Measurements from ENCODE around the gene PCSK4. TPM values are rescaled to one million over a fixed set of nuclear protein-coding genes. Genes with fewer than 3 reads are reported as not detected.

Gene PCSK4
- total RNA-seq, 5 donors from 2014 or later (not counting 1 experiment from before 2014, with no cell fraction given), result 5.2 to 9.8 (median 5.6) TPM

DNA sequence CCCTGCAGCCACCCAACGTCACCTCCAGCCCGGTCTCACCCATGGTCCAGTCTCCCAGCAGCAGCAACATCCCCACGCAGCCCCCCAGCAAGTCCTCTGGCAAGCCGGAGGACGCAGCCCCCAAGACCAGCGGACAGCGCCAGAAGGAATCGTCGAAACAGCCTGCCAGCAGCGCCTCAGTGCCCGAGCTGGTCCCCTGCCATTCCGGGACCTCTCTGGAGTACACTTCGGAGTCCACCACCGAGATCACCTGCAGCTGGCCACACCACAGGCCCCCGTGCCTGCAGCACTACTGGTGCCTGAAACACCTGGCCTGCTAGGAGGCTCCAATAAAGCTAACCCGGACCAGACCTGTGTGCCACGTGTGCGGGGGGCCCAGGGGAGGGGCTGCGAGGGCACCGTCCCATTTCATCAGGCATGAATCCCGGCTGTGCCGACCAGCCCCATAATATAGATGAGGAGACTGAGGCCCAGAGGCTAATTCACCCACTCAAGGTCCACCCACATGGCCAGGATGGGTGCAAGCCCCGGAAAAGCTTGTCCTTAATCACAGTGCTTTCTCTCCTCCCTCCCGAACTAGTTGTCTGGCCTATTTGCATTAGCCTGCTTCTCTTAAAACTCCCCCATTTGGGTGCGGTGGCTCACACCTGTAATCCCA, 7.6 kb upstream of the PCSK4 start:
- Mint-ChIP-seq H3K4me1 (peaks cover 0 to 2% (median 2%) of the 10 kb centered on the region in 3 donors), H3K36me3 (no peaks in the 10 kb centered on the region), H3K4me3 (no peak overlapping the region), H3K27me3 (peaks cover 2 to 3% of the 10 kb centered on the region in 2 donors), H3K9me3 (no peaks in the 10 kb centered on the region), H3K27ac (no peak overlapping the region)
- Histone ChIP-seq H3K36me3 (ENCODE audit: control insufficient read depth in 2 of 2, extremely low read depth in 1 of 2, insufficient read depth in 1 of 2, low read length in 1 of 2) (no peaks in the 10 kb centered on the region), H3K27ac (ENCODE audit: low read length) (no peak overlapping the region), H3K27me3 (replicated peaks in 1 of 2; ENCODE audit: control insufficient read depth in 2 of 2, extremely low read depth in 1 of 2, insufficient read depth in 2 of 2, low read length in 1 of 2) (peaks cover 0 to 24% of the 10 kb centered on the region in 2 experiments), H3K9me3 (no peaks in the 10 kb centered on the region), H3K4me1 (ENCODE audit: control insufficient read depth in 1 of 2, extremely low read depth in 1 of 2, insufficient read depth in 2 of 2, low read length in 2 of 2) (no peaks in the 10 kb centered on the region), H3K4me3 (ENCODE audit: control insufficient read depth in 1 of 2, extremely low read depth in 1 of 2, low read length in 1 of 2) (no peak overlapping the region)
- ChIA-PET CTCF (no interaction called here), POLR2A (no interaction called here)
- ATAC-seq (replicated peaks in 1 of 4) (no peak), DNase-seq (no peak)
- 84% methylated on average over 16 of the region's 25 CpGs for WGBS (ENCODE audit: insufficient coverage)

GRCh38 chr19:1496714-1497577, 6.8 kb upstream of the PCSK4 start:
- Histone ChIP-seq H3K36me3 (ENCODE audit: control insufficient read depth in 2 of 2, extremely low read depth in 1 of 2, insufficient read depth in 1 of 2, low read length in 1 of 2) (no peaks in the 10 kb centered on the region), H3K4me1 (ENCODE audit: control insufficient read depth in 1 of 2, extremely low read depth in 1 of 2, insufficient read depth in 2 of 2, low read length in 2 of 2) (no peaks in the 10 kb centered on the region), H3K27me3 (replicated peaks in 1 of 2; ENCODE audit: control insufficient read depth in 2 of 2, extremely low read depth in 1 of 2, insufficient read depth in 2 of 2, low read length in 1 of 2) (peaks cover 0 to 17% of the 10 kb centered on the region in 2 experiments), H3K27ac (ENCODE audit: low read length) (no peak overlapping the region), H3K9me3 (no peaks in the 10 kb centered on the region), H3K4me3 (ENCODE audit: control insufficient read depth in 1 of 2, extremely low read depth in 1 of 2, low read length in 1 of 2) (no peak overlapping the region)
- H3K27me3 Mint-ChIP-seq, result peaks cover 0 to 1% of the 10 kb centered on the region in 2 donors
- ATAC-seq (replicated peaks in 1 of 4), result no peak
- no peaks in the 10 kb centered on the region for H3K9me3 Mint-ChIP-seq
- ChIA-PET POLR2A (no interaction called here), CTCF (no interaction called here)
- no peak for DNase-seq
- 78% methylated on average over 37 of the region's 39 CpGs for WGBS (ENCODE audit: insufficient coverage)
- no peaks in the 10 kb centered on the region for H3K36me3 Mint-ChIP-seq
- H3K4me3 Mint-ChIP-seq, result no peak overlapping the region
- no peak overlapping the region for H3K27ac Mint-ChIP-seq
- H3K4me1 Mint-ChIP-seq, result peaks cover 0 to 2% (median 1%) of the 10 kb centered on the region in 3 donors

GRCh38 chr19:1495799-1496713, 5.9 kb upstream of the PCSK4 start:
- Histone ChIP-seq H3K9me3 (no peaks in the 10 kb centered on the region), H3K4me1 (ENCODE audit: control insufficient read depth in 1 of 2, extremely low read depth in 1 of 2, insufficient read depth in 2 of 2, low read length in 2 of 2) (peaks cover 0 to 8% of the 10 kb centered on the region in 2 experiments), H3K4me3 (ENCODE audit: control insufficient read depth in 1 of 2, extremely low read depth in 1 of 2, low read length in 1 of 2) (no peak overlapping the region), H3K27me3 (replicated peaks in 1 of 2; ENCODE audit: control insufficient read depth in 2 of 2, extremely low read depth in 1 of 2, insufficient read depth in 2 of 2, low read length in 1 of 2) (peaks cover 0 to 19% of the 10 kb centered on the region in 2 experiments), H3K27ac (ENCODE audit: low read length) (no peak overlapping the region), H3K36me3 (ENCODE audit: control insufficient read depth in 2 of 2, extremely low read depth in 1 of 2, insufficient read depth in 1 of 2, low read length in 1 of 2) (no peaks in the 10 kb centered on the region)
- POLR2A ChIA-PET, result no interaction called here
- H3K9me3 Mint-ChIP-seq, result no peaks in the 10 kb centered on the region
- no peak overlapping the region for H3K27ac Mint-ChIP-seq
- 89% methylated on average over 25 of the region's 40 CpGs for WGBS (ENCODE audit: insufficient coverage)
- CTCF ChIA-PET, result no interaction called here
- DNase-seq (no peak), ATAC-seq (replicated peaks in 1 of 4) (no peak)
- H3K4me3 Mint-ChIP-seq, result no peak overlapping the region
- no peaks in the 10 kb centered on the region for H3K36me3 Mint-ChIP-seq
- peaks cover 0 to 1% of the 10 kb centered on the region in 2 donors for H3K27me3 Mint-ChIP-seq
- peaks cover 5 to 6% (median 5%) of the 10 kb centered on the region in 3 donors for H3K4me1 Mint-ChIP-seq

DNA sequence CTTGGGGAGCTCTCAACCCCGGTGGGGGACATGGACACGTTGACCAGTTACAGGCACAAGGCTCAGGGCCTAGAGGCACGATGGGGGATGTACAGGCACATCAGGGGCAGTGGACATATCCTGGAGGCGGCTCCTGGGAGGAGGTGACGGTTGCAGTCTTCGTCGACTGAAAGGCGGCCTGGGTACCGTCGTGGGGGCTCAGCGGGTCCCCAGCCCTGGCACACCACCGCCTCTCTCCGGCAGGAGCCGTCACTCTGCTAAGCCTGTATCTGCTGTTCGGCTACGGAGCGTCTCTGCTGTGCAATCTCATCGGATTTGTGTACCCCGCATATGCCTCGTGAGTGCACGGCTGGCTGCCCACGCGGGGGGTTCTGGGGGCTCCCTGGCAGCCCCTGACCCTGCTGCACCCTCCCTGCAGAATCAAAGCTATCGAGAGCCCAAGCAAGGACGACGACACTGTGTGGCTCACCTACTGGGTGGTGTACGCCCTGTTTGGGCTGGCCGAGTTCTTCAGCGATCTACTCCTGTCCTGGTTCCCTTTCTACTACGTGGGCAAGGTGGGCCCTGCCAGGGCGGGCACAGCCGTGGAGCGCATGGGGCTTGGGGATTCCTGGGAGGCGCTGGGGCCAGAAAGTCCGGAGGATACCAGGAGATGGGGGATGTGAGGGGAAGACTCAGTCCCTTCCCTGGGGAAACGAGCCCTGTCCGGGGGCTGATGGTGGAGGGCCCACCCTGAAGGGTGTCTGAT, 5.1 kb upstream of the PCSK4 start:
- Histone ChIP-seq H3K27ac (ENCODE audit: low read length) (no peak overlapping the region), H3K4me3 (ENCODE audit: control insufficient read depth in 1 of 2, extremely low read depth in 1 of 2, low read length in 1 of 2) (no peak overlapping the region), H3K27me3 (replicated peaks in 1 of 2; ENCODE audit: control insufficient read depth in 2 of 2, extremely low read depth in 1 of 2, insufficient read depth in 2 of 2, low read length in 1 of 2) (peaks cover 0 to 19% of the 10 kb centered on the region in 2 experiments), H3K4me1 (ENCODE audit: control insufficient read depth in 1 of 2, extremely low read depth in 1 of 2, insufficient read depth in 2 of 2, low read length in 2 of 2) (peaks cover 0 to 11% of the 10 kb centered on the region in 2 experiments), H3K9me3 (no peaks in the 10 kb centered on the region), H3K36me3 (ENCODE audit: control insufficient read depth in 2 of 2, extremely low read depth in 1 of 2, insufficient read depth in 1 of 2, low read length in 1 of 2) (no peaks in the 10 kb centered on the region)
- Mint-ChIP-seq H3K27me3 (peaks cover 0 to 1% of the 10 kb centered on the region in 2 donors), H3K27ac (no peak overlapping the region), H3K36me3 (no peaks in the 10 kb centered on the region), H3K4me1 (peaks cover 5 to 9% (median 6%) of the 10 kb centered on the region in 3 donors), H3K4me3 (no peak overlapping the region), H3K9me3 (no peaks in the 10 kb centered on the region)
- DNase-seq (no peak), ATAC-seq (replicated peaks in 1 of 4) (no peak)
- WGBS (ENCODE audit: insufficient coverage), result 82% methylated on average over 32 of the region's 37 CpGs
- ChIA-PET POLR2A (no interaction called here), CTCF (no interaction called here)

GRCh38 chr19:1494115-1494815, 4.1 kb upstream of the PCSK4 start:
- H3K4me3 ChIP-seq (ENCODE audit: control insufficient read depth in 1 of 2, extremely low read depth in 1 of 2, low read length in 1 of 2), result no peak overlapping the region
- peaks cover 0 to 20% of the 10 kb centered on the region in 2 experiments for H3K4me1 ChIP-seq (ENCODE audit: control insufficient read depth in 1 of 2, extremely low read depth in 1 of 2, insufficient read depth in 2 of 2, low read length in 2 of 2)
- Mint-ChIP-seq H3K27ac (no peak overlapping the region), H3K4me1 (peaks cover 10 to 15% (median 11%) of the 10 kb centered on the region in 3 donors), H3K4me3 (no peak overlapping the region), H3K36me3 (no peaks in the 10 kb centered on the region), H3K9me3 (no peaks in the 10 kb centered on the region), H3K27me3 (peaks cover 0 to 1% of the 10 kb centered on the region in 2 donors)
- ChIA-PET POLR2A (no interaction called here), CTCF (no interaction called here)
- 82% methylated on average over 10 of the region's 15 CpGs for WGBS (ENCODE audit: insufficient coverage)
- H3K27me3 ChIP-seq (replicated peaks in 1 of 2; ENCODE audit: control insufficient read depth in 2 of 2, extremely low read depth in 1 of 2, insufficient read depth in 2 of 2, low read length in 1 of 2), result peaks cover 0 to 25% of the 10 kb centered on the region in 2 experiments
- DNase-seq (no peak), ATAC-seq (replicated peaks in 1 of 4) (no peak)
- no peak overlapping the region for H3K27ac ChIP-seq (ENCODE audit: low read length)
- H3K36me3 ChIP-seq (ENCODE audit: control insufficient read depth in 2 of 2, extremely low read depth in 1 of 2, insufficient read depth in 1 of 2, low read length in 1 of 2), result no peaks in the 10 kb centered on the region
- H3K9me3 ChIP-seq, result no peaks in the 10 kb centered on the region
